H9 (cell line): Measurements from ENCODE around the gene MTMR3. TPM values are rescaled to one million over a fixed set of nuclear protein-coding genes. Genes with fewer than 3 reads are reported as not detected.

ENCODE experiments used
- DNase-seq: peaks from one replicate; pipeline ENCODE4 v3.0.0-alpha.2; 2017
- H2AFZ ChIP-seq: one replicate; pipeline ENCODE4 v1.6.1; 2013; ENCODE audit warnings: mild to moderate bottlenecking, low read length, control low read depth, moderate library complexity
- H2AK5ac ChIP-seq: 2 replicates; pipeline ENCODE4 v1.6.1; 2013; ENCODE audit warnings: low read length, control low read depth, mixed read lengths; ENCODE audit not compliant: insufficient read length
- H2BK120ac ChIP-seq: one replicate; pipeline ENCODE4 v1.6.1; 2013; ENCODE audit warnings: low read depth, mild to moderate bottlenecking, low read length, control low read depth, inconsistent platforms; ENCODE audit not compliant: poor library complexity, severe bottlenecking
- H2BK12ac ChIP-seq: 2 replicates; pipeline ENCODE4 v1.6.1; 2013; ENCODE audit warnings: low read length, control low read depth, mixed read lengths, low read depth; ENCODE audit not compliant: insufficient read length
- H2BK15ac ChIP-seq: 2 replicates; pipeline ENCODE4 v1.6.1; 2013; ENCODE audit warnings: low read depth, low read length, control low read depth
- H2BK20ac ChIP-seq: one replicate; pipeline ENCODE4 v1.6.1; 2013; ENCODE audit warnings: low read depth, mild to moderate bottlenecking, low read length, control low read depth, inconsistent platforms; ENCODE audit not compliant: poor library complexity, severe bottlenecking
- H2BK5ac ChIP-seq: 2 replicates; pipeline ENCODE4 v1.6.1; 2013; ENCODE audit warnings: low read length, control low read depth, mixed read lengths; ENCODE audit not compliant: insufficient read length
- H3K14ac ChIP-seq: 2 replicates; pipeline ENCODE4 v1.6.1; 2013; ENCODE audit warnings: low read length, control low read depth; ENCODE audit not compliant: insufficient read depth
- H3K18ac ChIP-seq: 2 replicates; pipeline ENCODE4 v1.6.1; 2013; ENCODE audit warnings: low read depth, mild to moderate bottlenecking, mixed read lengths, low read length, control low read depth; ENCODE audit not compliant: insufficient read length
- H3K23ac ChIP-seq: 2 replicates; pipeline ENCODE4 v1.6.1; 2013; ENCODE audit warnings: low read length, control low read depth, mixed read lengths, low read depth; ENCODE audit not compliant: insufficient read length
- H3K23me2 ChIP-seq: 2 replicates; pipeline ENCODE4 v1.6.1; 2013; ENCODE audit warnings: low read depth, mild to moderate bottlenecking, mixed read lengths, low read length, control low read depth; ENCODE audit not compliant: insufficient read length, poor library complexity, severe bottlenecking
- H3K27ac ChIP-seq: 2 replicates; pipeline ENCODE4 v1.5.1; 2013; ENCODE audit warnings: low read length, control low read depth, mixed read lengths, low read depth; ENCODE audit not compliant: insufficient read length
- H3K27me3 ChIP-seq: 2 replicates; pipeline ENCODE4 v1.6.1; 2013; ENCODE audit warnings: low read length, control low read depth, inconsistent platforms; ENCODE audit not compliant: insufficient read depth
- H3K4ac ChIP-seq: 2 replicates; pipeline ENCODE4 v1.6.1; 2013; ENCODE audit warnings: low read depth, mild to moderate bottlenecking, control low read depth, inconsistent platforms, low read length, moderate library complexity
- H3K4me1 ChIP-seq: 2 replicates; pipeline ENCODE4 v1.6.1; 2013; ENCODE audit warnings: low read length, control low read depth, inconsistent platforms; ENCODE audit not compliant: insufficient read depth
- H3K4me2 ChIP-seq: 2 replicates; pipeline ENCODE4 v1.6.1; 2013; ENCODE audit warnings: low read length, control low read depth, mixed read lengths; ENCODE audit not compliant: insufficient read length, insufficient read depth
- H3K56ac ChIP-seq: 2 replicates; pipeline ENCODE4 v1.6.1; 2013; ENCODE audit warnings: low read depth, mild to moderate bottlenecking, mixed read lengths, low read length, control low read depth; ENCODE audit not compliant: insufficient read length
- H3K79me1 ChIP-seq: 2 replicates; pipeline ENCODE4 v1.6.1; 2013; ENCODE audit warnings: low read depth, mild to moderate bottlenecking, moderate library complexity, low read length, control low read depth, inconsistent platforms; ENCODE audit not compliant: insufficient read depth, poor library complexity, severe bottlenecking
- H3K79me2 ChIP-seq: 2 replicates; pipeline ENCODE4 v1.6.1; 2013; ENCODE audit warnings: low read length, control low read depth, inconsistent platforms; ENCODE audit not compliant: insufficient read depth
- H3K9ac ChIP-seq: 2 replicates; pipeline ENCODE4 v1.6.1; 2013; ENCODE audit warnings: low read length, control low read depth, mixed read lengths; ENCODE audit not compliant: insufficient read length; ENCODE audit errors: extremely low read depth
- H3K9me3 ChIP-seq: one replicate; pipeline ENCODE4 v1.6.1; 2013; ENCODE audit warnings: low read depth, low read length, inconsistent platforms; ENCODE audit not compliant: control insufficient read depth
- H3T11ph ChIP-seq: one replicate; pipeline ENCODE4 v1.6.1; 2013; ENCODE audit warnings: mild to moderate bottlenecking, low read length, control low read depth, inconsistent platforms
- H4K20me1 ChIP-seq: one replicate; pipeline ENCODE4 v1.6.1; 2013; ENCODE audit not compliant: control insufficient read depth, insufficient read length, insufficient read depth
- H4K5ac ChIP-seq: 2 replicates; pipeline ENCODE4 v1.6.1; 2013; ENCODE audit warnings: low read depth, mild to moderate bottlenecking, mixed read lengths, low read length, control low read depth; ENCODE audit not compliant: insufficient read length
- H4K8ac ChIP-seq: replicated peaks from 2 replicates; pipeline ENCODE4 v1.6.1; 2013; ENCODE audit warnings: low read length, control low read depth, mixed read lengths, low read depth; ENCODE audit not compliant: insufficient read length
- H4K91ac ChIP-seq: 2 replicates; pipeline ENCODE4 v1.6.1; 2013; ENCODE audit warnings: low read depth, mild to moderate bottlenecking, moderate library complexity, mixed read lengths, low read length, control low read depth; ENCODE audit not compliant: insufficient read length
- H3K27ac Mint-ChIP-seq, 3 experiments: 2 replicates in 2 of 3; 3 replicates in 1 of 3; pipeline ENCODE4 v1.8.0; 2020 to 2021; ENCODE audit warnings: mixed read lengths in 3 of 3, mild to moderate bottlenecking in 1 of 3, moderate library complexity in 1 of 3
- H3K27me3 Mint-ChIP-seq: 2 replicates; pipeline ENCODE4 v1.8.0; 2021; ENCODE audit warnings: low read depth, mild to moderate bottlenecking, moderate library complexity, mixed read lengths
- H3K36me3 Mint-ChIP-seq, 3 experiments: 2 replicates in 2 of 3; 3 replicates in 1 of 3; pipeline ENCODE4 v1.8.0; 2020 to 2021; ENCODE audit warnings: low read depth in 3 of 3, mixed read lengths in 3 of 3; ENCODE audit not compliant: insufficient read depth in 1 of 3
- H3K4me1 Mint-ChIP-seq, 2 experiments: 2 replicates each; pipeline ENCODE4 v1.8.0; 2020; ENCODE audit warnings: mixed read lengths in 2 of 2
- H3K4me3 Mint-ChIP-seq, 2 experiments: 2 replicates in 1 of 2; 3 replicates in 1 of 2; pipeline ENCODE4 v1.8.0; 2020 to 2021; ENCODE audit warnings: mild to moderate bottlenecking in 2 of 2, mixed read lengths in 2 of 2, moderate library complexity in 1 of 2
- H3K9me3 Mint-ChIP-seq, 2 experiments: 2 replicates in 1 of 2; 3 replicates in 1 of 2; pipeline ENCODE4 v1.8.0; 2020; ENCODE audit warnings: mild to moderate bottlenecking in 2 of 2, mixed read lengths in 2 of 2, moderate library complexity in 1 of 2
- total RNA-seq: library from RNA; stranded (reverse); gene quantifications from 2 replicates; pipeline ENCODE4 v1.2.1, GENCODE V29; 2021
- TF ChIP-seq, protein P1 (sequence below): fragments of 200-600 bp; sonication (generic); conservative IDR thresholded peaks from 3 replicates; pipeline ENCODE4 v1.8.0; 2021; ENCODE audit warnings: antibody characterized with exemption, mild to moderate bottlenecking

The MTMR3 gene
- total RNA-seq, 1 experiment from 2014 or later, result 19.8 TPM

DNA sequence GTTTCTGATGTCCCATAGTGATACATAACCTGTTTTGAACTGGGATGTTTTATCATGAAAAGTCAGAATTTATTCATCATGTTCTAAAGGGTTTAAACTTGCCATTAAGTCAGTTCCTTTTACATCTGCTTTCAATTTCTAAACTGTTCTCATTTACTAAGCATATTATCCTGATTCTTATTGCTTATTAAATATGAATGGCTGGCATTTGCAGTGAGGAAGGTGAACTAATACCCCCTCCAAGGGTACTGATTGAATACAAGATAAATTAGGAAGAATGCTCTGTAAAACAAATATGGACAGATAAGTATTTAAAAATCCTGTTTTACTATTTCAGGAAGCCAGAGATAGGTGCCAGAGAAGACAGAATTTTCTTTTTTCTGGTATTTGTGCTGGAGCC is 126.5 kb downstream of the MTMR3 start:
- Histone ChIP-seq H3K14ac (no peak overlapping the region), H3K27ac (no peak overlapping the region), H3K18ac (no peak overlapping the region), H3K9me3 (no peaks in the 10 kb centered on the region), H3K23me2 (no peaks in the 10 kb centered on the region), H2BK20ac (no peak overlapping the region), H3K79me2 (no peaks in the 10 kb centered on the region), H3K56ac (no peak overlapping the region), H2BK12ac (no peak overlapping the region), H3K4me1 (no peaks in the 10 kb centered on the region; the same call in 1 of the 2 replicates), H3K4ac (no peak overlapping the region), H4K20me1 (no peaks in the 10 kb centered on the region), H3T11ph (no peak overlapping the region), H3K9ac (no peak overlapping the region), H2AFZ (no peak overlapping the region), H3K27me3 (no peaks in the 10 kb centered on the region), H3K4me2 (no peak overlapping the region), H2AK5ac (no peak overlapping the region), H4K5ac (no peak overlapping the region), H2BK15ac (no peak overlapping the region), H3K23ac (no peak overlapping the region), H3K79me1 (no peaks in the 10 kb centered on the region), H4K8ac (no peak overlapping the region), H2BK5ac (no peak overlapping the region), H4K91ac (no peak overlapping the region), H2BK120ac (no peak overlapping the region)
- Mint-ChIP-seq H3K27ac (peak overlapping the region in 1 of 3 experiments; percentile 29; a peak in 1 of 7 replicates), H3K36me3 (peaks cover 0 to 45% (median 35%) of the 10 kb centered on the region in 3 experiments; a peak in 6 of 7 replicates), H3K9me3 (no peaks in the 10 kb centered on the region), H3K4me1 (peaks cover 20 to 28% of the 10 kb centered on the region in 2 experiments), H3K4me3 (no peak overlapping the region), H3K27me3 (no peaks in the 10 kb centered on the region)
- no peak for DNase-seq
- TF ChIP-seq, protein P1, sequence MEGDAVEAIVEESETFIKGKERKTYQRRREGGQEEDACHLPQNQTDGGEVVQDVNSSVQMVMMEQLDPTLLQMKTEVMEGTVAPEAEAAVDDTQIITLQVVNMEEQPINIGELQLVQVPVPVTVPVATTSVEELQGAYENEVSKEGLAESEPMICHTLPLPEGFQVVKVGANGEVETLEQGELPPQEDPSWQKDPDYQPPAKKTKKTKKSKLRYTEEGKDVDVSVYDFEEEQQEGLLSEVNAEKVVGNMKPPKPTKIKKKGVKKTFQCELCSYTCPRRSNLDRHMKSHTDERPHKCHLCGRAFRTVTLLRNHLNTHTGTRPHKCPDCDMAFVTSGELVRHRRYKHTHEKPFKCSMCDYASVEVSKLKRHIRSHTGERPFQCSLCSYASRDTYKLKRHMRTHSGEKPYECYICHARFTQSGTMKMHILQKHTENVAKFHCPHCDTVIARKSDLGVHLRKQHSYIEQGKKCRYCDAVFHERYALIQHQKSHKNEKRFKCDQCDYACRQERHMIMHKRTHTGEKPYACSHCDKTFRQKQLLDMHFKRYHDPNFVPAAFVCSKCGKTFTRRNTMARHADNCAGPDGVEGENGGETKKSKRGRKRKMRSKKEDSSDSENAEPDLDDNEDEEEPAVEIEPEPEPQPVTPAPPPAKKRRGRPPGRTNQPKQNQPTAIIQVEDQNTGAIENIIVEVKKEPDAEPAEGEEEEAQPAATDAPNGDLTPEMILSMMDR, result no peak
